ENCODE measurements around the gene COL4A2. TPM values are rescaled to one million over a fixed set of nuclear protein-coding genes. Genes with fewer than 3 reads are reported as not detected.

COL4A2 gene
- not detected for total RNA-seq

DNA sequence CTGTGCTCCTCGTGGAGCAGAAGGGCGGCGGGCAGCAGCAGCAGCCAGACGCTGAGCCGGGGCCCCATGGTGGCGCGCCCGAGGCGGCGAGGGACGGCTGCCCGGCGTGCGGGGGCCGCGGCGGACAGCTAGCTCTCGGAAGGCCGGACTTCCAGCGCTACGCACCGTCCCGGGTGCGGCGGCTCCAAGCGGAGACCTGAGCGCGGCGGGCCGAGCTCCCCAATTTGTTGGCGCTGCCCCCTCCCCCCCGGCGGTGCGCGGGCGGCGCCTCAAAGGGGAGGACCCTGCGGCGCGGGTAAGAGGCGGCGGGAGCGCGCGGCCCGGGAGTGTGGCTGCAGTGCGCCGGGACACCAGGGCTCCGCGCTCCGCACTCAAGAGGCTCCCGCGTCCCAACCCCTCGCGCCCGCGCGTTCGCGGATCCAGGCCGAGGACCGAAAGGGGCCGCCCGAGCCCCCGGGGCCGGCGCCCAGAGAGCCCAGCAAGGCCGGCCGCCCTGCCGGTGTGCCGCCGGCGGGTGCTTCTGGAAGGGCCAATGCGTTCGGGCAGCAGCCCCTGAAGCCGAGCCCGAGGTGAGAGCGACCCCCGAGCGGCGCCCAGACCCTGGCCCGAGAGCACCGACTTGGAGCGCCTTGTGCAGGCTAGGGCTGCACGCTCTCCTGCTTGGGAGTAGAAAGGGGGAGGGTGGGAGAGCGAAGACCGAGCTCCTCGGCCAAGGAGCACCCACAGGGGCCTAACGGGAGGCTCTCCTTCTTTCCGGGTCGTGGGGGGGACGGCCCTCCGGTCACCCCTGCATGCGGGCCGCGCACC, at the start of gene COL4A2, which contains the start of gene COL4A1:
COL4A2 (plus strand) TSS at position 325 of the 807 bp plus-strand sequence. CDS start 620 bp downstream, outside the sequence.
COL4A1 (minus strand) TSS at position 198 of the 807 bp plus-strand sequence; CDS start at position 68, 130 bp downstream.
- ChIA-PET POLR2A (no interaction called here), CTCF (no interaction called here)
- Mint-ChIP-seq H3K9me3 (no peaks in the 10 kb centered on the region), H3K4me3 (no peak within 1 kb of the TSS), H3K36me3 (ENCODE audit: low read depth) (no peaks in the 10 kb centered on the region), H3K4me1 (ENCODE audit: low read depth) (no peaks in the 10 kb centered on the region), H3K27ac (no peak within 1 kb of the TSS), H3K27me3 (peaks cover 63% of the 10 kb centered on the region)
- DNase-seq (no peak), ATAC-seq (no peak)
- TF ChIP-seq, protein P1, sequence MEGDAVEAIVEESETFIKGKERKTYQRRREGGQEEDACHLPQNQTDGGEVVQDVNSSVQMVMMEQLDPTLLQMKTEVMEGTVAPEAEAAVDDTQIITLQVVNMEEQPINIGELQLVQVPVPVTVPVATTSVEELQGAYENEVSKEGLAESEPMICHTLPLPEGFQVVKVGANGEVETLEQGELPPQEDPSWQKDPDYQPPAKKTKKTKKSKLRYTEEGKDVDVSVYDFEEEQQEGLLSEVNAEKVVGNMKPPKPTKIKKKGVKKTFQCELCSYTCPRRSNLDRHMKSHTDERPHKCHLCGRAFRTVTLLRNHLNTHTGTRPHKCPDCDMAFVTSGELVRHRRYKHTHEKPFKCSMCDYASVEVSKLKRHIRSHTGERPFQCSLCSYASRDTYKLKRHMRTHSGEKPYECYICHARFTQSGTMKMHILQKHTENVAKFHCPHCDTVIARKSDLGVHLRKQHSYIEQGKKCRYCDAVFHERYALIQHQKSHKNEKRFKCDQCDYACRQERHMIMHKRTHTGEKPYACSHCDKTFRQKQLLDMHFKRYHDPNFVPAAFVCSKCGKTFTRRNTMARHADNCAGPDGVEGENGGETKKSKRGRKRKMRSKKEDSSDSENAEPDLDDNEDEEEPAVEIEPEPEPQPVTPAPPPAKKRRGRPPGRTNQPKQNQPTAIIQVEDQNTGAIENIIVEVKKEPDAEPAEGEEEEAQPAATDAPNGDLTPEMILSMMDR (IDR thresholded peaks at IDR 0.05), result no peak
- intact Hi-C loops (cut with micrococcal nuclease), result no loop called here

DNA sequence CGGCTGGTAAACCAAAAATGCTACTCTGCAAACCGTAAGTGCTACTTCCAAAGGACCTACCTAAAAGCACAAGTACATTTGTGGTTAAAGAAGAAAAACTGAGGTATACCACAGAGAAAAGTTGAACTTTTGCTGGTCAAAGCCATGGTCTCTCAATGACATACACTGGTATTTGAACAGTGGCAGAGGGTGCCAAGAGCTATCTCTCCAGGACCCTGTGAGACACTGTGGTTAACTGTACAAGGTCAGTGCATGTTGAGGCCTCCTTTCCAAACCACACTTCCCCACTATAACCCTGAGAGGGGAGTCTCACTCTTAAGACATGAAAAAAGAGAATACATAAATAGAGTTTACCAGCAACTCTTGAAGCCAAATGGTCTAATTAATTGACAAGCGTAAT, 49.7 kb upstream of the COL4A2 start:
- intact Hi-C loops (cut with micrococcal nuclease), result no loop called here
- H3K4me3 Mint-ChIP-seq, result no peak overlapping the region
- H3K27ac Mint-ChIP-seq, result no peak overlapping the region
- TF ChIP-seq, protein P1 (IDR thresholded peaks at IDR 0.05), result no peak
- ChIA-PET CTCF (no interaction called here), POLR2A (no interaction called here)
- peaks cover 3% of the 10 kb centered on the region for H3K9me3 Mint-ChIP-seq
- H3K27me3 Mint-ChIP-seq, result peaks cover 6% of the 10 kb centered on the region
- no peaks in the 10 kb centered on the region for H3K4me1 Mint-ChIP-seq (ENCODE audit: low read depth)
- DNase-seq (no peak), ATAC-seq (no peak)
- no peaks in the 10 kb centered on the region for H3K36me3 Mint-ChIP-seq (ENCODE audit: low read depth)

DNA sequence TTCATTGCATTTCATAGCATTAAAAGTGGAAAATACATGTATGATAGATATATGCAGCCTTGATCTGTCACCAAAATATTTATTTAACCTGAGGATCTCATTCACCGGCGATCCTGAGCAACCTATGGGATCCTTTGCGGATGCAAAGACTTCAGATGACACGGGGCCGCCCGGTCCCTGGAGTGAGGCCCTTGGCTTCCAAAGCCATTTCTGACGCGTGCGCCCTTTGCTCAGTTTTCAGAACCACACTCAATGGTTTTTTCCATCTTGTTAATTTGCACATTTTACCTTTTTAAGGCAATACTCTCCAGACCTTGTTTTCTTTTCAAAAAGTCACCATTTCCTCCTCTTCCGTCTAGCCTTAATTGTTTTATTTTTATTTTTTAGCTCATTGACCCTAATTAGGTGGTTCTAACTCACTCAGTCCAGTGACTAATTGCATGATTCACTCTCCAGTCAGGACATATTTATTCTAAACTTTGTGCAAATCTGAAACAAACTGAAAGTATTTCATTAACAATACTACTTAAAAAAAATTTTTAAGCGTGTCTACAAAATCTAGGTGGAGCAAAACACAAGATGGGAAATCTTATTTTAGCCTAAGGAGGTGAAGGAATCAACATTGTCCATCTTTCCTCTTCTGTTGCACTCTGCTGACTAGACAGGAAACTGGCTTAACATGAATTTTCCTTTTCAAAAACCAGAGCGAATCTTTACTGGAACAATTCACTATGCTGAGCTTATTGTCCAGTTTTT, 48.0 kb upstream of the COL4A2 start:
- intact Hi-C loops (cut with micrococcal nuclease), result no loop called here
- no peaks in the 10 kb centered on the region for H3K4me1 Mint-ChIP-seq (ENCODE audit: low read depth)
- no peaks in the 10 kb centered on the region for H3K36me3 Mint-ChIP-seq (ENCODE audit: low read depth)
- peaks cover 3% of the 10 kb centered on the region for H3K9me3 Mint-ChIP-seq
- H3K27ac Mint-ChIP-seq, result no peak overlapping the region
- DNase-seq (no peak), ATAC-seq (no peak)
- CTCF ChIA-PET, result no interaction called here
- TF ChIP-seq, protein P1 (IDR thresholded peaks at IDR 0.05), result no peak
- no peak overlapping the region for H3K4me3 Mint-ChIP-seq
- peaks cover 8% of the 10 kb centered on the region for H3K27me3 Mint-ChIP-seq
- POLR2A ChIA-PET, result interaction anchor here (0.6 to 0.7 kb wide), 2 partner anchors 87 to 504 kb away, joined by 4 to 5 read pairs; no protein-coding TSS in a partner anchor

DNA sequence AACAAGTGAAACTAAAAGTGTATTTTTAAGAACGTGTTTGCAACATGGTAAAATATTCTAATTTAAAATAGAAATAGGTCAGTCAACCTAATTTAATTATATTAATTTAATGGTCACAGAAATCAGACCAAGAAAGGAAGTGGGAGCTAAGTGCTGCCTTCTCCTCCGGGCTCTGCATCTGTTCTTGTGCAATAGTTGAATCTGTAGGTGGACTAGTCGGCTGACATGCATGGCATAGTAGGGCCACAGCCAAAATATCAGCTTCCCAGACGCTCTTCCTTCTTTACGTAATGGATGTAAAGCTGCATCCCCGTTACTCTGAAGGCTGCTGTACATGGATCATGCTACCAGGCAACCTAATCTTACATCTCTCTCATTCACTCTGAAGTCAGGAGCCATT, 47.4 kb upstream of the COL4A2 start:
- H3K36me3 Mint-ChIP-seq (ENCODE audit: low read depth), result no peaks in the 10 kb centered on the region
- TF ChIP-seq, protein P1 (IDR thresholded peaks at IDR 0.05), result no peak
- no peak overlapping the region for H3K27ac Mint-ChIP-seq
- DNase-seq (no peak), ATAC-seq (no peak)
- ChIA-PET POLR2A (interaction anchor here (0.6 kb wide), 1 partner anchor 505 kb away, joined by 5 read pairs; no protein-coding TSS in a partner anchor), CTCF (no interaction called here)
- H3K4me1 Mint-ChIP-seq (ENCODE audit: low read depth), result no peaks in the 10 kb centered on the region
- peaks cover 3% of the 10 kb centered on the region for H3K9me3 Mint-ChIP-seq
- H3K4me3 Mint-ChIP-seq, result no peak overlapping the region
- intact Hi-C loops (cut with micrococcal nuclease), result no loop called here
- peaks cover 9% of the 10 kb centered on the region for H3K27me3 Mint-ChIP-seq
